DOHH2 (cell line): ENCODE measurements around the gene GPANK1.

Source experiments
- H3F3A ChIP-seq: fragments of 200-600 bp; sonication (generic), shearing (Covaris generic); 2 replicates; pipeline ENCODE4 v1.6.0; 2016; ENCODE audit warnings: antibody characterized with exemption, mild to moderate bottlenecking; ENCODE audit not compliant: control insufficient read depth, insufficient read depth
- H3K27ac ChIP-seq: fragments of 200-600 bp; sonication (generic); 2 replicates; pipeline ENCODE4 v1.5.1; 2014; ENCODE audit warnings: low read depth, mild to moderate bottlenecking, low read length, moderate library complexity
- H3K27me3 ChIP-seq: fragments of 200-600 bp; sonication (generic); 2 replicates; pipeline ENCODE4 v1.6.1; 2014; ENCODE audit warnings: mild to moderate bottlenecking, low read length, mixed read lengths; ENCODE audit not compliant: control insufficient read depth
- H3K36me3 ChIP-seq: fragments of 200-600 bp; sonication (generic); 2 replicates; pipeline ENCODE4 v1.6.1; 2014; ENCODE audit warnings: mild to moderate bottlenecking, low read length, moderate library complexity, mixed read lengths; ENCODE audit not compliant: control insufficient read depth
- H3K4me1 ChIP-seq: fragments of 200-600 bp; sonication (generic); 2 replicates; pipeline ENCODE4 v1.6.1; 2014; ENCODE audit warnings: mild to moderate bottlenecking, low read length, mixed read lengths; ENCODE audit not compliant: control insufficient read depth
- H3K4me2 ChIP-seq: fragments of 200-600 bp; sonication (generic); 2 replicates; pipeline ENCODE4 v1.6.0; 2014; ENCODE audit warnings: mild to moderate bottlenecking, low read length, moderate library complexity
- H3K4me3 ChIP-seq: fragments of 200-600 bp; sonication (generic); 2 replicates; pipeline ENCODE4 v1.5.1; 2014; ENCODE audit warnings: mild to moderate bottlenecking, low read length, mixed read lengths
- H3K79me2 ChIP-seq: fragments of 200-600 bp; sonication (generic); 2 replicates; pipeline ENCODE4 v1.6.1; 2014; ENCODE audit warnings: mild to moderate bottlenecking, low read length, mixed read lengths; ENCODE audit not compliant: control insufficient read depth
- H3K9me2 ChIP-seq: fragments of 200-600 bp; sonication (generic); replicated peaks from 2 replicates; pipeline ENCODE4 v1.6.1; 2014; ENCODE audit warnings: mild to moderate bottlenecking, low read length, mixed read lengths; ENCODE audit not compliant: control insufficient read depth
- H3K9me3 ChIP-seq: fragments of 200-600 bp; sonication (generic); 2 replicates; pipeline ENCODE4 v1.6.1; 2014; ENCODE audit warnings: antibody characterized with exemption, low read length, mixed read lengths; ENCODE audit not compliant: control insufficient read depth, insufficient read depth
- H4K20me1 ChIP-seq: fragments of 200-600 bp; sonication (generic); 2 replicates; pipeline ENCODE4 v1.6.0; 2014; ENCODE audit warnings: low read depth, mild to moderate bottlenecking, antibody characterized with exemption, low read length, moderate library complexity; ENCODE audit not compliant: control insufficient read depth, insufficient read depth
- CTCF ChIP-seq: fragments of 200-600 bp; sonication (generic); IDR thresholded peaks from one replicate; pipeline ENCODE4 v1.5.1; 2014; ENCODE audit warnings: antibody characterized with exemption, mild to moderate bottlenecking, low read depth, low read length; ENCODE audit not compliant: poor library complexity, severe bottlenecking
- EZH2phosphoT487 ChIP-seq: fragments of 200-600 bp; sonication (generic); IDR thresholded peaks from 2 replicates; pipeline ENCODE4 v1.6.1; 2017; ENCODE audit warnings: borderline replicate concordance, mild to moderate bottlenecking, antibody characterized with exemption, low read length, moderate library complexity, mixed read lengths

The GPANK1 gene

GRCh38 chr6:31627690-31628287, 37.0 kb downstream of the GPANK1 start:
- no peak for TF ChIP-seq EZH2phosphoT487
- TF ChIP-seq CTCF: no peak
- Histone ChIP-seq H3K4me3 (no peak overlapping the region), H4K20me1 (peaks cover 5% of the 10 kb centered on the region; the same call in 1 of the 2 replicates), H3K27ac (no peak overlapping the region), H3K9me2 (no peaks in the 10 kb centered on the region), H3K79me2 (peaks cover 68% of the 10 kb centered on the region), H3K27me3 (no peaks in the 10 kb centered on the region), H3F3A (0 out of 2 replicates have a peak, but pooled peaks cover 2% of the 10 kb centered on the region), H3K4me1 (peaks cover 1% of the 10 kb centered on the region), H3K36me3 (peaks cover 100% of the 10 kb centered on the region), H3K4me2 (no peak overlapping the region), H3K9me3 (no peaks in the 10 kb centered on the region)

GRCh38 chr6:31626952-31627351, 37.8 kb downstream of the GPANK1 start:
- Histone ChIP-seq H3K79me2 (peaks cover 69% of the 10 kb centered on the region), H3K4me1 (peaks cover 10% of the 10 kb centered on the region), H3K27ac (no peak overlapping the region), H3K9me3 (no peaks in the 10 kb centered on the region), H3K4me2 (no peak overlapping the region), H4K20me1 (peaks cover 10% of the 10 kb centered on the region), H3K4me3 (no peak overlapping the region), H3K27me3 (no peaks in the 10 kb centered on the region), H3F3A (no peaks in the 10 kb centered on the region), H3K36me3 (peaks cover 100% of the 10 kb centered on the region), H3K9me2 (no peaks in the 10 kb centered on the region)
- TF ChIP-seq EZH2phosphoT487 (no peak), CTCF (no peak)

GRCh38 chr6:31624070-31624469, 40.7 kb downstream of the GPANK1 start:
- Histone ChIP-seq H3K4me1 (peaks cover 20% of the 10 kb centered on the region), H3K9me3 (no peaks in the 10 kb centered on the region), H3K4me3 (no peak overlapping the region), H3K36me3 (peaks cover 84% of the 10 kb centered on the region), H3K79me2 (peaks cover 75% of the 10 kb centered on the region), H3K9me2 (no peaks in the 10 kb centered on the region), H3F3A (peaks cover 4% of the 10 kb centered on the region), H3K4me2 (no peak overlapping the region), H4K20me1 (peaks cover 14% of the 10 kb centered on the region), H3K27ac (no peak overlapping the region), H3K27me3 (no peaks in the 10 kb centered on the region)
- TF ChIP-seq EZH2phosphoT487 (no peak), CTCF (no peak)
